ES-I3 (cell line): ENCODE results near the gene BSCL2.
"Not testable (repeated sequence)": the region's sequence is repeated elsewhere in the genome, so short reads cannot be mapped to it uniquely, and the experiment has no call there.

Experiments used
- H3K36me3 ChIP-seq: 2 replicates; pipeline ENCODE4 v1.6.1; 2013; ENCODE audit warnings: mild to moderate bottlenecking, low read length, control low read depth, moderate library complexity; ENCODE audit not compliant: insufficient read depth
- H3K4me1 ChIP-seq: 2 replicates; pipeline ENCODE4 v1.6.1; 2013; ENCODE audit warnings: mild to moderate bottlenecking, control low read depth, low read length; ENCODE audit not compliant: insufficient read depth
- H3K9ac ChIP-seq: 2 replicates; pipeline ENCODE4 v1.6.1; 2013; ENCODE audit warnings: low read depth, mild to moderate bottlenecking, low read length, moderate library complexity
- H3K9me3 ChIP-seq: 2 replicates; pipeline ENCODE4 v1.6.1; 2013; ENCODE audit warnings: mild to moderate bottlenecking, low read length, moderate library complexity; ENCODE audit not compliant: control insufficient read depth, insufficient read depth

BSCL2 gene

GRCh38 chr11:62666259-62666926 lies 40.8 kb downstream of the BSCL2 start:
- H3K36me3 ChIP-seq, result peaks cover 12% of the 10 kb centered on the region
- H3K9ac ChIP-seq, result peak overlapping the region; percentile 99
- peaks cover 10% of the 10 kb centered on the region; the same call in 1 of the 2 replicates for H3K4me1 ChIP-seq
- no peaks in the 10 kb centered on the region for H3K9me3 ChIP-seq

- H3K9me3 ChIP-seq, result no peaks in the 10 kb centered on the region
- peaks cover 12% of the 10 kb centered on the region for H3K36me3 ChIP-seq
- H3K4me1 ChIP-seq, result peaks cover 10% of the 10 kb centered on the region; the same call in 1 of the 2 replicates
- peak overlapping the region; percentile 99 for H3K9ac ChIP-seq
These were observed 41.5 kb downstream of the BSCL2 start for GRCh38 chr11:62665599-62666258.

- Histone ChIP-seq H3K9ac (peak within 1 kb of the TSS; percentile 99), H3K4me1 (peaks cover 10% of the 10 kb centered on the region; the same call in 1 of the 2 replicates), H3K9me3 (no peaks in the 10 kb centered on the region), H3K36me3 (peaks cover 12% of the 10 kb centered on the region)
These were observed 42.1 kb downstream of the BSCL2 start, which contains the start of the genes C11orf98 and CSKMT for GRCh38 chr11:62665075-62665598. Gene C11orf98 (minus strand): TSS chr11:62665210. CDS start chr11:62665169, 41 bp downstream. Gene CSKMT (plus strand): TSS chr11:62665312. CDS start chr11:62665880, 568 bp downstream.

GRCh38 chr11:62664405-62665074 lies 42.7 kb downstream of the BSCL2 start:
- peaks cover 12% of the 10 kb centered on the region for H3K36me3 ChIP-seq
- H3K9ac ChIP-seq, result peak overlapping the region; percentile 99
- H3K4me1 ChIP-seq, result peaks cover 10% of the 10 kb centered on the region; the same call in 1 of the 2 replicates
- H3K9me3 ChIP-seq, result no peaks in the 10 kb centered on the region

- H3K9me3 ChIP-seq, result no peaks in the 10 kb centered on the region
- H3K9ac ChIP-seq, result no peak overlapping the region
- no peaks in the 10 kb centered on the region for H3K36me3 ChIP-seq
- H3K4me1 ChIP-seq, result 0 out of 2 replicates have a peak, but pooled peaks cover 2% of the 10 kb centered on the region
These were observed 50.3 kb downstream of the BSCL2 start for GRCh38 chr11:62656796-62657429.

GRCh38 chr11:62654297-62654696 lies 52.9 kb downstream of the BSCL2 start:
- H3K36me3 ChIP-seq, result no peaks in the 10 kb centered on the region
- 0 out of 2 replicates have a peak, but pooled peaks cover 5% of the 10 kb centered on the region for H3K4me1 ChIP-seq
- H3K9ac ChIP-seq, result no peak overlapping the region
- no peaks in the 10 kb centered on the region for H3K9me3 ChIP-seq

GRCh38 chr11:62652161-62653006 lies 54.8 kb downstream of the BSCL2 start:
- Histone ChIP-seq H3K4me1 (0 out of 2 replicates have a peak, but pooled peaks cover 5% of the 10 kb centered on the region), H3K9ac (peak overlapping the region; percentile 83), H3K36me3 (no peaks in the 10 kb centered on the region; the same call in 1 of the 2 replicates), H3K9me3 (no peaks in the 10 kb centered on the region)

GRCh38 chr11:62650283-62650682 lies 56.9 kb downstream of the BSCL2 start:
- not testable (repeated sequence) for H3K9me3 ChIP-seq, H3K9ac ChIP-seq, H3K36me3 ChIP-seq
- H3K4me1 ChIP-seq, result 0 out of 2 replicates have a peak, but pooled peaks cover 11% of the 10 kb centered on the region

- Histone ChIP-seq H3K4me1 (0 out of 2 replicates have a peak, but pooled peaks cover 11% of the 10 kb centered on the region), H3K9ac (no peak overlapping the region), H3K9me3 (no peaks in the 10 kb centered on the region), H3K36me3 (no peaks in the 10 kb centered on the region; the same call in 1 of the 2 replicates)
These were observed 57.7 kb downstream of the BSCL2 start for GRCh38 chr11:62649486-62649885.

- Histone ChIP-seq H3K9ac (no peak overlapping the region), H3K9me3 (no peaks in the 10 kb centered on the region), H3K4me1 (0 out of 2 replicates have a peak, but pooled peaks cover 11% of the 10 kb centered on the region), H3K36me3 (no peaks in the 10 kb centered on the region; the same call in 1 of the 2 replicates)
These were observed 58.3 kb downstream of the BSCL2 start for GRCh38 chr11:62648967-62649364.

GRCh38 chr11:62648185-62648966 lies 58.8 kb downstream of the BSCL2 start:
- Histone ChIP-seq H3K9me3 (no peaks in the 10 kb centered on the region), H3K4me1 (0 out of 2 replicates have a peak, but pooled peaks cover 11% of the 10 kb centered on the region), H3K9ac (no peak overlapping the region), H3K36me3 (no peaks in the 10 kb centered on the region; the same call in 1 of the 2 replicates)

GRCh38 chr11:62647609-62648005 lies 59.6 kb downstream of the BSCL2 start:
- Histone ChIP-seq H3K9me3 (no peaks in the 10 kb centered on the region), H3K36me3 (no peaks in the 10 kb centered on the region; the same call in 1 of the 2 replicates), H3K9ac (no peak overlapping the region), H3K4me1 (0 out of 2 replicates have a peak, but pooled peaks cover 11% of the 10 kb centered on the region)
